CD14-positive monocyte (primary cell): ENCODE measurements around the gene LRP10. TPM values are rescaled to one million over a fixed set of nuclear protein-coding genes. Genes with fewer than 3 reads are reported as not detected.

Experiments
- DNase-seq, 3 donors: peaks; one replicate each; pipeline ENCODE4 v3.0.0-alpha.2; 2011 to 2022
- H2AFZ ChIP-seq: 2 replicates; pipeline ENCODE4 v1.6.0; 2012; ENCODE audit warnings: mild to moderate bottlenecking, low read depth, low read length, inconsistent platforms; ENCODE audit not compliant: insufficient read depth, poor library complexity, severe bottlenecking
- H3K27ac ChIP-seq, 2 donors: 1 replicate in 1 of 2; 2 replicates in 1 of 2; pipeline ENCODE4 v1.5.1; 2012 to 2013; ENCODE audit warnings: low read length in 2 of 2, control low read depth in 1 of 2, inconsistent platforms in 1 of 2, low read depth in 1 of 2, mild to moderate bottlenecking in 1 of 2
- H3K27me3 ChIP-seq, 2 donors: one replicate each; pipeline versions ENCODE4 v1.6.0 to v1.6.1; 2011 to 2013; ENCODE audit warnings: low read length in 2 of 2; ENCODE audit not compliant: control insufficient read depth in 2 of 2, insufficient read depth in 2 of 2
- H3K36me3 ChIP-seq, 2 donors: replicated peaks in 1 of 2; 1 replicate in 1 of 2; 2 replicates in 1 of 2; pipeline versions ENCODE4 v1.5.1 to v1.6.1; 2012 to 2013; ENCODE audit warnings: low read length in 2 of 2, control low read depth in 1 of 2, inconsistent platforms in 1 of 2, mild to moderate bottlenecking in 1 of 2; ENCODE audit not compliant: insufficient read depth in 2 of 2, control insufficient read depth in 1 of 2
- H3K4me1 ChIP-seq, 2 donors: 1 replicate in 1 of 2; 2 replicates in 1 of 2; pipeline versions ENCODE4 v1.5.1 to v1.6.1; 2012 to 2013; ENCODE audit warnings: low read length in 2 of 2, control low read depth in 1 of 2, inconsistent platforms in 1 of 2, mild to moderate bottlenecking in 1 of 2, moderate library complexity in 1 of 2; ENCODE audit not compliant: insufficient read depth in 2 of 2, control insufficient read depth in 1 of 2
- H3K4me2 ChIP-seq: replicated peaks from 2 replicates; pipeline ENCODE3; 2012; ENCODE audit warnings: low read length, moderate library complexity, mild to moderate bottlenecking; ENCODE audit not compliant: poor library complexity, severe bottlenecking; ENCODE audit errors: extremely low read depth
- H3K4me3 ChIP-seq, 3 experiments: fragments of 200-600 bp in 1 of 3; sonication (generic) in 1 of 3; replicated peaks in 1 of 3; 1 replicate in 2 of 3; 2 replicates in 1 of 3; pipeline ENCODE4 v1.5.1; 2011 to 2013; ENCODE audit warnings: low read length in 3 of 3, mild to moderate bottlenecking in 3 of 3, control low read depth in 2 of 3, low read depth in 2 of 3, inconsistent platforms in 1 of 3, moderate library complexity in 1 of 3
- H3K79me2 ChIP-seq: 2 replicates; pipeline ENCODE4 v1.6.0; 2012; ENCODE audit warnings: mild to moderate bottlenecking, control low read depth, inconsistent platforms, low read length, moderate library complexity; ENCODE audit not compliant: insufficient read depth
- H3K9ac ChIP-seq: 2 replicates; pipeline ENCODE4 v1.6.0; 2017; ENCODE audit warnings: low read length, mild to moderate bottlenecking; ENCODE audit not compliant: insufficient read depth, poor library complexity, severe bottlenecking
- H3K9me3 ChIP-seq, 2 donors: replicated peaks in 1 of 2; 1 replicate in 1 of 2; 2 replicates in 1 of 2; pipeline versions ENCODE4 v1.5.1 to v1.6.1; 2012 to 2013; ENCODE audit warnings: low read length in 2 of 2, control low read depth in 1 of 2; ENCODE audit not compliant: control insufficient read depth in 1 of 2, insufficient read depth in 1 of 2
- H4K20me1 ChIP-seq: 2 replicates; pipeline ENCODE4 v1.6.0; 2012; ENCODE audit warnings: mild to moderate bottlenecking, low read length, control low read depth, moderate library complexity; ENCODE audit not compliant: insufficient read depth
- H3K27ac Mint-ChIP-seq, 7 donors: one replicate each; pipeline ENCODE4 v1.8.0; 2020; ENCODE audit warnings: mild to moderate bottlenecking in 7 of 7, mixed read lengths in 7 of 7, moderate library complexity in 6 of 7, inconsistent platforms in 2 of 7
- H3K27me3 Mint-ChIP-seq, 3 donors: one replicate each; pipeline ENCODE4 v1.8.0; 2021 to 2022; ENCODE audit warnings: low read depth in 3 of 3, mild to moderate bottlenecking in 3 of 3, mixed read lengths in 3 of 3, moderate library complexity in 3 of 3, inconsistent platforms in 1 of 3
- H3K36me3 Mint-ChIP-seq, 2 donors: one replicate each; pipeline ENCODE4 v1.8.0; 2020; ENCODE audit warnings: mixed read lengths in 2 of 2, inconsistent platforms in 1 of 2, mild to moderate bottlenecking in 1 of 2
- H3K4me1 Mint-ChIP-seq: one replicate; pipeline ENCODE4 v1.8.0; 2020; ENCODE audit warnings: mild to moderate bottlenecking, mixed read lengths
- H3K4me3 Mint-ChIP-seq, 2 donors: one replicate each; pipeline ENCODE4 v1.8.0; 2020; ENCODE audit warnings: mild to moderate bottlenecking in 2 of 2, mixed read lengths in 2 of 2, moderate library complexity in 1 of 2
- H3K9me3 Mint-ChIP-seq, 7 donors: one replicate each; pipeline ENCODE4 v1.8.0; 2020 to 2022; ENCODE audit warnings: mixed read lengths in 7 of 7, mild to moderate bottlenecking in 6 of 7, moderate library complexity in 6 of 7, inconsistent platforms in 2 of 7
- whole genome bisulfite sequencing: methylation state at CpG from one replicate; pipeline ENCODE4 v1.1.5; 2013; ENCODE audit warnings: missing lambda C conversion rate; ENCODE audit not compliant: insufficient coverage; 5-methylcytosine and 5-hydroxymethylcytosine counted together
- intact Hi-C, 2 donors: fragments of 100-400 bp; cut with micrococcal nuclease; formaldehyde crosslinking; loops; one replicate each; pipeline versions ENCODE4 v1.15.0 to v1.15.1; 2023
- polyA plus RNA-seq, 3 donors: library from polyadenylated mRNA; depleted of rRNA in 1 of 3; unstranded in 2 of 3; stranded (reverse) in 1 of 3; fragments of 300-500 nt in 2 of 3; fragments of >200 nt in 1 of 3; fragmentation: Illumina TruSeq in 2 of 3; gene quantifications; 1 replicate in 2 of 3; 2 replicates in 1 of 3; pipeline ENCODE4 v1.2.3, GENCODE V29; 2012 to 2021
- TF ChIP-seq, protein P1 (sequence below): fragments of 200-600 bp; IDR thresholded peaks from one replicate; pipeline ENCODE4 v1.8.0; 2022; ENCODE audit warnings: antibody characterized with exemption, mild to moderate bottlenecking

Gene LRP10
- polyA plus RNA-seq, 3 donors: 39.0 to 65.1 (median 51.5) TPM

DNA sequence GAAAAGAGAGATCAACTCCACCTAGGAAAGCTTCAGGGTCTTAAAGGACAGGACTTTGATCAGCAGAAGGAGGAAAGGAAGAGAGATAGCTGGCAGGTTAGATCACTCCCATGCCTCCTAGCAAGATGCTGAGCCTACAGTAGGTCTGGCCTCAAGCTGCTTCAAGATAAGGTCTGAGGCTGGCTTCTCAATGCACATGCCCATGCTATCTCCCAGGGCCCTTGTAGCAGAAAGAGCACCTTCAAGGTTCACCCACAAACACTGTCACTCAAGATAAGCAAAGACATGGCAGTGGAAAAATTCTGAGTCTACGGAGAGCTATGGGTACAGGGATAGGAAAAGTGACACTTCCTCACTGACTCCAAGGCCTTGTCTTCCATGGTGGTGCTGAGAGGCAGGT, 25.8 kb downstream of the LRP10 start:
- H3K4me1 Mint-ChIP-seq: peaks cover 2% of the 10 kb centered on the region
- intact Hi-C loops: no loop called here
- no peaks in the 10 kb centered on the region for H3K9me3 ChIP-seq
- TF ChIP-seq, protein P1, sequence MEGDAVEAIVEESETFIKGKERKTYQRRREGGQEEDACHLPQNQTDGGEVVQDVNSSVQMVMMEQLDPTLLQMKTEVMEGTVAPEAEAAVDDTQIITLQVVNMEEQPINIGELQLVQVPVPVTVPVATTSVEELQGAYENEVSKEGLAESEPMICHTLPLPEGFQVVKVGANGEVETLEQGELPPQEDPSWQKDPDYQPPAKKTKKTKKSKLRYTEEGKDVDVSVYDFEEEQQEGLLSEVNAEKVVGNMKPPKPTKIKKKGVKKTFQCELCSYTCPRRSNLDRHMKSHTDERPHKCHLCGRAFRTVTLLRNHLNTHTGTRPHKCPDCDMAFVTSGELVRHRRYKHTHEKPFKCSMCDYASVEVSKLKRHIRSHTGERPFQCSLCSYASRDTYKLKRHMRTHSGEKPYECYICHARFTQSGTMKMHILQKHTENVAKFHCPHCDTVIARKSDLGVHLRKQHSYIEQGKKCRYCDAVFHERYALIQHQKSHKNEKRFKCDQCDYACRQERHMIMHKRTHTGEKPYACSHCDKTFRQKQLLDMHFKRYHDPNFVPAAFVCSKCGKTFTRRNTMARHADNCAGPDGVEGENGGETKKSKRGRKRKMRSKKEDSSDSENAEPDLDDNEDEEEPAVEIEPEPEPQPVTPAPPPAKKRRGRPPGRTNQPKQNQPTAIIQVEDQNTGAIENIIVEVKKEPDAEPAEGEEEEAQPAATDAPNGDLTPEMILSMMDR: no peak
- H3K4me3 ChIP-seq: no peak overlapping the region
- peaks cover 6% of the 10 kb centered on the region for H4K20me1 ChIP-seq
- H3K36me3 ChIP-seq: peaks cover 37 to 84% of the 10 kb centered on the region in 2 donors
- H3K4me3 Mint-ChIP-seq: no peak overlapping the region
- peaks cover 59 to 74% of the 10 kb centered on the region in 2 donors for H3K36me3 Mint-ChIP-seq
- no peak for DNase-seq
- H2AFZ ChIP-seq: no peak overlapping the region
- peak overlapping the region in 1 of 7 donors; percentile 17 for H3K27ac Mint-ChIP-seq
- H3K4me2 ChIP-seq: no peak overlapping the region
- no peaks in the 10 kb centered on the region for H3K79me2 ChIP-seq
- H3K4me1 ChIP-seq: no peaks in the 10 kb centered on the region
- no peaks in the 10 kb centered on the region for H3K9me3 Mint-ChIP-seq
- H3K27me3 Mint-ChIP-seq: no peaks in the 10 kb centered on the region
- no peaks in the 10 kb centered on the region for H3K27me3 ChIP-seq
- WGBS: no CpG with 5 or more reads among the region's 1 CpG
- H3K27ac ChIP-seq: no peak overlapping the region
- H3K9ac ChIP-seq: no peak overlapping the region

DNA sequence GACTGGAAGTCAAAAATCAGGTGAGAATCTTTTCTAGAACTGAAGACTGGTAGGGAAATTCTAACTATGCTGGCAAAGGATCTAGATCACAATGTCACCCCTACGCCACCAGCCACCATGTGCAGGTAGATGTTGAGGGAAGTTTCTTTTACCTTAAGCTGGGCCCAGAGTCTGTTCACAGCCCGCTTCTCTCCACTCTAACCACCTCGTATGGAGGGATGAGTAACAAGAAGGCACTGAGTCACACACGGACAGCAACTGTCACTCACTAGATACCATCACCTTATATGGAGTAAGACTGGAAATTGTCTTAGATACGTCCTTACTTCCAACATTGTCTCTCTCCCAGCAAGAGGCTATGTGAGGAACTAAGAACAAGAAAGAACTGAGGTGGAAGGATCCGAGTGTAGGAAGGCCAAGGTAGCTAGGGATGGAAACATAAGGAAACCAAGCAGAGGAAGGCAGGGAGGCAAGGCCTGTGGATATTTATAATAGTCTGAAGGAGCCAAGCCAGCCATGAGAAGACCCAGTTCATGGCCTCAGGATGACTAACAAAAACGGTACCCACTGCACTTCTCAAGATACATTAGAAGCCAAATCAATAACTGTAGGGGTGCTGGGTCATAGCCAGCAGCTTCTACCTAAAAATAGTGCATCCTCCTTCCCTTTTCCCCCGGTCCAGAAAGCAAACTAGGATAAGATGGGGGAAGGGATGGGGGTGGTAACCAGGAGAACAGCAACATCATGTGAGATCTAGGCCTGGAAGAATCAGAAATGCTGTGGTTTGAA, 27.0 kb downstream of the LRP10 start:
- WGBS: no CpG with 5 or more reads among the region's 8 CpGs
- Histone ChIP-seq H3K4me3 (no peak overlapping the region), H2AFZ (no peak overlapping the region), H3K27me3 (no peaks in the 10 kb centered on the region), H3K79me2 (no peaks in the 10 kb centered on the region), H3K9ac (no peak overlapping the region), H3K4me2 (no peak overlapping the region), H3K4me1 (no peaks in the 10 kb centered on the region), H3K9me3 (no peaks in the 10 kb centered on the region), H3K27ac (peak overlapping the region in 1 of 2 donors; percentile 8), H4K20me1 (peaks cover 7% of the 10 kb centered on the region), H3K36me3 (peaks cover 47 to 84% of the 10 kb centered on the region in 2 donors)
- Mint-ChIP-seq H3K9me3 (no peaks in the 10 kb centered on the region), H3K4me1 (peaks cover 2% of the 10 kb centered on the region), H3K27me3 (no peaks in the 10 kb centered on the region), H3K36me3 (peaks cover 59 to 75% of the 10 kb centered on the region in 2 donors), H3K4me3 (no peak overlapping the region), H3K27ac (peak overlapping the region in 2 of 7 donors; percentile 27 to 37)
- DNase-seq: no peak
- TF ChIP-seq, protein P1: no peak
- intact Hi-C loops: no loop called here
